H1 (cell line): ENCODE results near the gene CCDC106. TPM values are rescaled to one million over a fixed set of nuclear protein-coding genes. Genes with fewer than 3 reads are reported as not detected.

ENCODE experiments used
- CTCF ChIA-PET: fragments of 300-600 bp; sonication (Branson Sonifier 250); formaldehyde crosslinking; loops from one replicate; lab custom pipeline; 2021; ENCODE audit not compliant: partially characterized antibody; lab: Charles Lee
- POLR2A ChIA-PET: fragments of 300-600 bp; sonication (Branson Sonifier 250); formaldehyde crosslinking; loops from one replicate; lab custom pipeline; 2021; ENCODE audit warnings: inconsistent platforms; ENCODE audit not compliant: partially characterized antibody; lab: Charles Lee
- DNase-seq, 2 experiments: peaks; one replicate each; pipeline versions ENCODE4 v3.0.0 to v3.0.0-alpha.2; 2010 to 2022; ENCODE audit warnings: low spot score in 2 of 2, low read depth in 1 of 2, mixed read lengths in 1 of 2
- FAIRE-seq: peaks from 2 replicates; lab custom pipeline; 2011; peaks lifted over from hg19 to GRCh38; lab: Jason Lieb, UNC
- H2AFZ ChIP-seq: 2 replicates; pipeline ENCODE4 v1.8.1; 2012; ENCODE audit warnings: low read length, inconsistent platforms
- H2AK5ac ChIP-seq: 2 replicates; pipeline ENCODE4 v1.6.1; 2013; ENCODE audit warnings: low read depth, low read length
- H2BK120ac ChIP-seq: replicated peaks from 2 replicates; pipeline ENCODE3; 2013; ENCODE audit warnings: low read depth, low read length, inconsistent platforms
- H2BK12ac ChIP-seq: 2 replicates; pipeline ENCODE4 v1.6.1; 2013; ENCODE audit warnings: low read depth, low read length
- H2BK15ac ChIP-seq: 2 replicates; pipeline ENCODE4 v1.6.1; 2013; ENCODE audit warnings: low read length
- H2BK20ac ChIP-seq: 2 replicates; pipeline ENCODE4 v1.6.1; 2013; ENCODE audit warnings: low read length
- H2BK5ac ChIP-seq: 2 replicates; pipeline ENCODE4 v1.6.1; 2013; ENCODE audit warnings: low read depth, low read length
- H3K14ac ChIP-seq: 2 replicates; pipeline ENCODE4 v1.6.1; 2013; ENCODE audit warnings: inconsistent platforms; ENCODE audit not compliant: insufficient read length
- H3K18ac ChIP-seq: 2 replicates; pipeline ENCODE4 v1.6.1; 2013; ENCODE audit warnings: low read length; ENCODE audit errors: extremely low read depth
- H3K23ac ChIP-seq: 2 replicates; pipeline ENCODE4 v1.6.1; 2013; ENCODE audit warnings: inconsistent platforms; ENCODE audit not compliant: insufficient read length
- H3K23me2 ChIP-seq: 2 replicates; pipeline ENCODE4 v1.6.1; 2013; ENCODE audit warnings: low read depth, low read length
- H3K27ac ChIP-seq: 2 replicates; pipeline ENCODE4 v1.6.1; 2011; ENCODE audit warnings: low read depth, low read length, inconsistent platforms
- H3K27me3 ChIP-seq, 4 experiments: replicated peaks in 1 of 4; 1 replicate in 1 of 4; 2 replicates in 3 of 4; pipeline versions ENCODE4 v1.6.1 to v1.8.1; 2011 to 2013; ENCODE audit warnings: low read length in 3 of 4, mild to moderate bottlenecking in 3 of 4, inconsistent platforms in 2 of 4, mixed read lengths in 2 of 4, moderate library complexity in 1 of 4; ENCODE audit not compliant: control insufficient read depth in 3 of 4, insufficient read depth in 3 of 4; ENCODE audit errors: extremely low read depth in 1 of 4
- H3K36me3 ChIP-seq, 4 experiments: 2 replicates each; pipeline versions ENCODE4 v1.6.1 to v1.8.1; 2011 to 2013; ENCODE audit warnings: mild to moderate bottlenecking in 4 of 4, low read length in 3 of 4, moderate library complexity in 2 of 4, control low read depth in 1 of 4, inconsistent platforms in 1 of 4; ENCODE audit not compliant: insufficient read depth in 4 of 4, control insufficient read depth in 2 of 4
- H3K4ac ChIP-seq: replicated peaks from 2 replicates; pipeline ENCODE3; 2013; ENCODE audit warnings: low read length, low read depth, mixed read lengths, inconsistent platforms; ENCODE audit not compliant: insufficient read length
- H3K4me1 ChIP-seq, 4 experiments: replicated peaks in 1 of 4; 1 replicate in 1 of 4; 2 replicates in 3 of 4; pipeline versions ENCODE4 v1.6.1 to v1.8.1; 2011 to 2013; ENCODE audit warnings: low read length in 3 of 4, inconsistent platforms in 2 of 4, mixed read lengths in 1 of 4; ENCODE audit not compliant: insufficient read depth in 4 of 4, control insufficient read depth in 3 of 4
- H3K4me2 ChIP-seq, 2 experiments: 2 replicates each; pipeline versions ENCODE4 v1.6.1 to v1.8.1; 2011 to 2013; ENCODE audit warnings: low read depth in 2 of 2, low read length in 2 of 2, control low read depth in 1 of 2, inconsistent platforms in 1 of 2, mild to moderate bottlenecking in 1 of 2; ENCODE audit not compliant: insufficient read depth in 1 of 2
- H3K4me3 ChIP-seq, 4 experiments: fragments of 200-600, 300-600 bp in 1 of 4; sonication (generic), shearing (Covaris generic), sonication (Bioruptor Twin) in 1 of 4; 2 replicates each; pipeline versions ENCODE4 v1.5.1 to v1.8.1; 2011 to 2016; ENCODE audit warnings: low read length in 4 of 4, low read depth in 3 of 4, control low read depth in 2 of 4, inconsistent platforms in 2 of 4, mild to moderate bottlenecking in 2 of 4, mixed read lengths in 1 of 4, moderate library complexity in 1 of 4; ENCODE audit not compliant: insufficient read depth in 2 of 4; ENCODE audit errors: extremely low read depth in 1 of 4
- H3K56ac ChIP-seq: replicated peaks from 2 replicates; pipeline ENCODE3; 2013; ENCODE audit warnings: low read depth, mild to moderate bottlenecking, mixed read lengths, low read length, inconsistent platforms; ENCODE audit not compliant: insufficient read length
- H3K79me1 ChIP-seq: 2 replicates; pipeline ENCODE4 v1.6.1; 2013; ENCODE audit warnings: low read depth, low read length, control low read depth
- H3K79me2 ChIP-seq, 2 experiments: 2 replicates each; pipeline versions ENCODE4 v1.6.1 to v1.8.1; 2012 to 2013; ENCODE audit warnings: low read length in 2 of 2, mild to moderate bottlenecking in 2 of 2, inconsistent platforms in 1 of 2; ENCODE audit not compliant: insufficient read depth in 2 of 2, control insufficient read depth in 1 of 2
- H3K9ac ChIP-seq, 4 experiments: replicated peaks in 1 of 4; 1 replicate in 1 of 4; 2 replicates in 3 of 4; pipeline versions ENCODE4 v1.6.1 to v1.8.1; 2011 to 2013; ENCODE audit warnings: low read depth in 3 of 4, low read length in 3 of 4, control low read depth in 2 of 4, mild to moderate bottlenecking in 2 of 4, moderate library complexity in 2 of 4, inconsistent platforms in 1 of 4; ENCODE audit errors: extremely low read depth in 1 of 4
- H3K9me3 ChIP-seq, 2 experiments: 2 replicates each; pipeline versions ENCODE4 v1.6.1 to v1.8.1; 2012 to 2013; ENCODE audit warnings: mild to moderate bottlenecking in 2 of 2, moderate library complexity in 2 of 2, control low read depth in 1 of 2, inconsistent platforms in 1 of 2, low read depth in 1 of 2, low read length in 1 of 2, mixed read lengths in 1 of 2; ENCODE audit not compliant: insufficient read depth in 2 of 2
- H4K20me1 ChIP-seq, 2 experiments: replicated peaks in 1 of 2; 2 replicates each; pipeline versions ENCODE3 to v1.8.1; 2011 to 2013; ENCODE audit warnings: inconsistent platforms in 2 of 2, low read length in 2 of 2, mild to moderate bottlenecking in 1 of 2; ENCODE audit not compliant: insufficient read depth in 2 of 2, control insufficient read depth in 1 of 2
- H4K5ac ChIP-seq: 2 replicates; pipeline ENCODE4 v1.6.1; 2013; ENCODE audit warnings: low read length, low read depth, mixed read lengths, inconsistent platforms; ENCODE audit not compliant: insufficient read length
- H4K8ac ChIP-seq: 2 replicates; pipeline ENCODE4 v1.8.0; 2013; ENCODE audit warnings: mild to moderate bottlenecking, moderate library complexity, low read length, inconsistent platforms; ENCODE audit not compliant: insufficient read depth; ENCODE audit errors: extremely low read depth
- H4K91ac ChIP-seq: replicated peaks from 2 replicates; pipeline ENCODE3; 2013; ENCODE audit warnings: low read length, mixed read lengths, inconsistent platforms; ENCODE audit not compliant: insufficient read length
- CBX8 ChIP-seq: fragments of 300-800, 300-1000 bp; sonication (generic); IDR thresholded peaks from 2 replicates; pipeline ENCODE4 v1.7.1; 2016; ENCODE audit warnings: low read depth, low read length, borderline replicate concordance
- POLR2A ChIP-seq, 2 experiments: IDR thresholded peaks; 1 replicate in 1 of 2; 2 replicates in 1 of 2; pipeline ENCODE4 v1.6.1; 2011; ENCODE audit warnings: low read depth in 2 of 2, low read length in 2 of 2, mild to moderate bottlenecking in 2 of 2; ENCODE audit errors: control extremely low read depth in 1 of 2
- TCF12 ChIP-seq: IDR thresholded peaks from 2 replicates; pipeline ENCODE4 v1.6.1; 2011; ENCODE audit warnings: low read depth, mild to moderate bottlenecking, low read length
- WGBS, 2 experiments: shearing (Covaris generic) in 1 of 2; methylation state at CpG; one replicate each; pipeline versions ENCODE4 v1.1.6 to v1.1.7; 2013 to 2015; ENCODE audit warnings: low lambda C conversion rate in 2 of 2, mixed read lengths in 2 of 2, inconsistent platforms in 1 of 2, low coverage in 1 of 2, missing lambda C conversion rate in 1 of 2; ENCODE audit not compliant: insufficient replicate concordance in 2 of 2, insufficient coverage in 1 of 2, insufficient read length in 1 of 2; ENCODE audit errors: extremely low coverage in 1 of 2, missing lambda C conversion rate in 1 of 2; 5-methylcytosine and 5-hydroxymethylcytosine counted together
- polyA plus RNA-seq, 7 experiments: library from polyadenylated mRNA; depleted of rRNA in 3 of 7; stranded (reverse) in 5 of 7; unstranded in 2 of 7; fragments of >200 nt in 5 of 7; fragments of 200-250 nt in 2 of 7; gene quantifications; 1 replicate in 5 of 7; 2 replicates in 1 of 7; 4 replicates in 1 of 7; pipeline versions ENCODE4 v1.2.1 to v1.2.3, GENCODE V29; 2011 to 2013; ENCODE audit warnings: missing spikeins in 2 of 7, mixed read lengths in 2 of 7
- total RNA-seq: library from RNA; stranded (reverse); fragmentation: NEBNext Ultra II Directional; extraction: Animal tissue kit (Norgen Biotek cat#: 25700); gene quantifications from 2 replicates; pipeline ENCODE4 v1.2.1, GENCODE V29; 2021

Gene CCDC106
- total and polyA plus RNA-seq, 2 of the 8 experiments (the other 6 are each of a cell fraction or from before 2014, with no cell fraction given) = 12.0 to 20.1 TPM

DNA sequence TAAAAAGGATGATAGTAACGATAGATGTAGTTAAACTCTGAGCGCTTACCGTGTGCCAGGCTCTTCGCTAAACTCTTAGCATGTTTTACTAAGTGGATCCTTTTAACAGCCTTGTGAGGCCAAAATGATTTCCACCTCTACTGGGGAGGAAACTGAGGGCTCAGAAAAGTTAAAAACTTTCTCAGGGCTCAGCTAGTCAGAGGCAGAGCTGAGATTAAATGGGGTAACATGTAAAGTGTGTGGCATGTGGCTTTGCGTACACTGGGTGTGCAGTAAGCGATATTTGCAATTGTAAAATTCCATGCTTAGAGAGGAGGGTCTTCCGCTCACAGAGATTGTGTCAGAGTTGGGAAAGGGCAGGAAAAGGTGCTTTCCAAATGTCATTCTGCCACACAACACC lies 8.5 kb downstream of the CCDC106 start:
- Histone ChIP-seq H2BK120ac (no peak overlapping the region), H3K4me2 (peak overlapping the region; percentile 81 to 94), H3K79me1 (peaks cover 8% of the 10 kb centered on the region; the same call in 1 of the 2 replicates), H3K4me3 (peak overlapping the region; percentile 84 to 93 (median 92)), H3K14ac (no peak overlapping the region), H3K9me3 (no peaks in the 10 kb centered on the region), H2AK5ac (peak overlapping the region; percentile 46; the same call in 1 of the 2 replicates), H2AFZ (no peak overlapping the region), H4K8ac (no peak overlapping the region), H3K23ac (no peak overlapping the region), H3K36me3 (peaks cover 7 to 16% (median 15%) of the 10 kb centered on the region in 4 experiments; a peak in 6 of 8 replicates), H3K79me2 (peaks cover 45 to 58% of the 10 kb centered on the region in 2 experiments), H2BK20ac (no peak overlapping the region), H2BK5ac (peak overlapping the region; percentile 80; the same call in 1 of the 2 replicates), H3K23me2 (peaks cover 13% of the 10 kb centered on the region), H3K9ac (peak overlapping the region in 3 of 4 experiments; percentile 98 to 100 (median 99); a peak in 5 of 7 replicates), H4K91ac (no peak overlapping the region), H3K27ac (no peak overlapping the region), H2BK15ac (no peak overlapping the region), H3K27me3 (no peaks in the 10 kb centered on the region), H3K18ac (no peak overlapping the region), H3K4me1 (peaks cover 3 to 18% (median 10%) of the 10 kb centered on the region in 4 experiments; a peak in 6 of 7 replicates), H4K5ac (no peak overlapping the region), H2BK12ac (no peak overlapping the region), H4K20me1 (peaks cover 23 to 24% of the 10 kb centered on the region in 2 experiments), H3K56ac (no peak overlapping the region), H3K4ac (no peak overlapping the region)
- ChIA-PET POLR2A (interaction anchor here (0.5 to 5.8 kb wide), 15 partner anchors 8 to 462 kb away, joined by 3 to 75 read pairs (median 4); partner anchors contain the start of gene EPN1), CTCF (interaction anchor here (0.6 to 2.8 kb wide), 5 partner anchors 15 to 477 kb away, joined by 3 to 19 read pairs (median 4); partner anchors contain the start of gene SYT5)
- 78% methylated on average over 7 of the region's 7 CpGs; no CpG with 5 or more reads in 1 of the 2 experiments for WGBS, 2 experiments
- FAIRE-seq = no peak
- TF ChIP-seq CBX8 (no peak), POLR2A (IDR thresholded peaks at IDR 0.05; ENCODE audit: control extremely low read depth in 1 of 2, low read depth in 2 of 2, low read length in 2 of 2) (peak in 1 of 2 experiments; percentile 45; a peak in 1 of 3 replicates), TCF12 (no peak)
- DNase-seq = no peak
